HG03025 (cell line): ENCODE results near the gene C2orf74.
"Not testable (repeated sequence)": the region's sequence is repeated elsewhere in the genome, so short reads cannot be mapped to it uniquely, and the experiment has no call there.

Experiments
- ATAC-seq: cut with Tn5 transposase; IDR thresholded peaks from one replicate; pipeline ENCODE4 v1.9.1; 2021; ENCODE audit warnings: mild to moderate bottlenecking, moderate library complexity; ENCODE audit not compliant: unreplicated experiment, low FRiP score

The C2orf74 gene

GRCh38 chr2:61172671-61173070, 10.7 kb downstream of the C2orf74 start:
- ATAC-seq: no peak

DNA sequence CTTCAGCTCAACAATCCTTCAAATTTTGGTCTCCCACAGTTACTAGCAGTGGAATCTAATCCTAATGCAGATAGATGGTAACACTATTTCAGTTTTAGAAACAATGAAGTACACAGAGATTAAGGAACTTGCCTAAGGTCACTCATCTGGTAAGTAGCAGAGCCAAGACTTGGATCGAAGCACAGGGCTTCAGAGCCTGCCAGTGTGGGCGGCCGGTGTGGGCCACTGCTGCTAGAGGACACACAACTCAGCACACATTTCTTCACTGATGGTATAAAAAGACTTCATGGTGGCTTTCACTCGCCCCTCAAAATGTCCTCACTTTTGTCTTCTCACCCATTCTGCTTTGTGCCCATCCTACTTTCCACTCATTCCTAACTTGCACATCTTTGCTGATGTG, 11.1 kb downstream of the C2orf74 start:
- no peak for ATAC-seq

- ATAC-seq: no peak
Measured at GRCh38 chr2:61175036-61175435, 13.0 kb downstream of the C2orf74 start.

- ATAC-seq: peak; percentile 70
Measured at GRCh38 chr2:61176755-61177726, 15.1 kb downstream of the C2orf74 start.

DNA sequence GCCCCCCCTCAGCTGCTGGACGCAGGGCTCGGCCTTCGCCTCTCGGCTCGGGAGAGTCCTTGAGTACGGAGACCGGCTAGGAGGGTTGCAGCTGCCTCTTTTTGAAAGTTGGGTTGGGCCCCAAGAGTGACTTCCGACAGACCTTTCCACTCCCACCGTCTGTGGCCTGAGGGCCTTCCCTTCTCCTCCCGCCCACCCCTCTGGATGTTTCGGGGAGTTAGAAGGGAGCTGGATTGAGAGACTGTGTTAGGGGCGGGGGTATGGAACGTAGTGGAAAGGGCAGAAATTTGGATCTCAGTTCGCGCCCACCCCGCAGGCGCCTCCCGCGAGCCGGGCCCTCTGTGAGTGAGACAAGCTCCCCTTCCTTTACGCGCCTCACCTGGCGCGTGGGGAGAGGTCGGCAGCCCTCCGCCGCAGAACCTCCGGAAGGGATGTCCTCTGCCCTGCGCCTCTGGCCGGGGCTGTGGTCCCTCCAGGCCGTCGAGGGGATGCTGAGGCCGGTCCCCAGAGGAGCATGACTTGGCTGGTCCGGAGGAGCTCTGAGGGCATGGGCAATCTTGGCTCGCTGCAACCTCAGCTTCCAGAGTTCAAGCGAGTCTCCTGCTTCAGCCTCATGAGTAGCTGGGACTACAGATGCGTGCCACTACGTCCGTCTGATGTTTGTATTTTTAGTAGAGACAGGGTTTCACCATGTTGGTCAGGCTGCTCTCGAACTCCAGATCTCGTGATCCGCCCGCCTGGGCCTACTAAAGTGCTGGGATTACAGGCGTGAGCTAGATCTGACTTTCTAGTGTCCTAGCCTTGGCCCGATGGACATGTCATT, 15.9 kb downstream of the C2orf74 start:
- ATAC-seq: peak; percentile 23

- no peak for ATAC-seq
Measured at GRCh38 chr2:61178603-61179545, 16.9 kb downstream of the C2orf74 start.

DNA sequence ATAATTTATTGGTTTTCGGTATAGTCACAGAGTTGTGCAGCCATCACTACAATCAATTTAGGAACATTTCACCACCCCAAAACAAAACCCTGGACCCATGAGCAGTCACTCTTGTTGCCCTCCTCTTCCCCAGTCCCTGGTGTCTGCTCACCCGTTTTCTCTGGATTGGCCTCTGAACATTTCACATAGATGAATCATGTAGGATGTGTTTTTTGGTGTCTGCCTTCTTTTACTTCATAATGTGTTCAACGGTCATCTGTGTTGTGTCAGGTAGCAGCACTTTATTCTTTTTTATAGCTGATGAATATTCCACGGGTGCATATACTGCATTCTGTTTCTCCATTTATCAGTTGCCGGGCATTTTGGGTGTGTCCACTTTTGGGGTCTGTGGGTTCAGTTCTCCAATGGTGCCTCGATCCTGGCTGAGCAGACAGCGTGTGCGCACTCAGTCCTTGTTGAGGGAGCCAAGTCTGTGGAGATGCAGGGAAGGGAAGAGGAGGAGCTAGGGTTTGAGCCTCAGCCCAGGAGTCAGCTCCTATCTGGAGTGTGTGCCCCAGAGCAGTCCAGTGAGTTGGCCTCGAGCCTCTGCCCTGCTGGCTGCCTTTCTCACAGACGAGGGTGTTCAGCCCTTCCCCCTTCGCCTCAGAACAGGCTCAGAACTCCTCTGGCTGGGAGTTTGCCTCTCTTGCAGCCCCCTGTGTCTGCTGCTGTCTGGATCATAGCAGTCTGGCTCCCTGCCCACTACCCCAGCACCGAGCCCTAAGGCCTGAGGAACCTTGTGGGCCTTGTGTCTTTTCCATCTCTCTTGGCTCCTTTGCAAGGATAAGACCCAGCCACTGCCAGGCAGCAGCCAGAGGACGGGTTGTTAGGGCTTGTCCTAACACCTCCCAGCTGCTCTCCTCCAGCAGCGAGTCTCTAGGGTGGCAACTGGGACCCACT, 18.0 kb downstream of the C2orf74 start:
- ATAC-seq: no peak

DNA sequence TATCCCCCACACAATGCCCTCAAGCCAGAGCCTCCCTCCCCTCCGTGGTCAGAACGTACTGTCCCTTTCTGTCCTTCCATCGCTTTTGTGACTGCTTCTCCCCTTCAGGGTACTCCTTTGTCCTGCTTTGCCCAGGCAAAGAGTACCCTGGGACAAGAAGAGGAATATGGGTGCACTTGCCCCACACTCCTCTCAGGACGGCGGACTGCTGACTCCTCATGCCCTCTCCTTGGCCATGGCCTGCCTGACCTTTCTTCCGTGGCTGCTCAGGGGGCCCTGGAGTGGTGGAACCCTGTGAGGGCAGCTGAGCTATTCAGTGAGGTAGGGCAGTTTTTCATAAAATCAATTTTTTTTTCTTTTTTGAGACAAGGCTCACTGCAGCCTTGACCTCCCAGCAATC, 18.7 kb downstream of the C2orf74 start:
- no peak for ATAC-seq

DNA sequence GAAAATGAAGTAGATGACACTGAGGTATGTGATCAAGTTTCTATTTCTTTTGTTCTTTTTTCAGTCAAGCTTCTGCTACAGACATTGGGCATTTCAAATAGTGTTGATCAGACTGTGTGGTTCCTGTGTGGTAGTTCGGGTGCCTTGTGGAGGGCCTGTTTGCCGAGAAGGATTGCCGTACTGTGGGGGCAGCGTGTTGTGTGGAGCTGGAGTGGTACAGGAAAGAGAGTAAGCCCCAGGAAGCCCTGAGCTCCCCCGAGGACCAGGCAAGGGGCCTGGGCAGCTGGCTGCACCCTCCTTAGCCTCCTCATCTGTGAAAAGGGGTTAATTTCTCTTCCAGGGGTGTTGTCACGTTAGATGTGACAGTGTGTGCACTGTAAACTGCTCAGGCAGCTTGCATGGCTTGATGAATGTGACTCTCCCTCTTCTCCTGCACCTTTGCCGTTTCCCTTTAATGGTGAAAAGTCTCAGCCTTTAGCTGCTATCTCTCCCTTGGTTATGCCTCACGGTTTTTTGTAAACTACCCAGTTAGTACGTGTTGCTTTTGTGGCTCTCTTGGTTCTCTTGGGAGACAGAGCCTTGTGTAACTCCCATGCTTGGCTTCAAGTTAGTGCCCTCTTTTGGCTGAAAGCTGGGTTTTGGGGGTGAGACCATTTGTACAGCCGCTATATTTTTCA, 19.5 kb downstream of the C2orf74 start:
- ATAC-seq: no peak

DNA sequence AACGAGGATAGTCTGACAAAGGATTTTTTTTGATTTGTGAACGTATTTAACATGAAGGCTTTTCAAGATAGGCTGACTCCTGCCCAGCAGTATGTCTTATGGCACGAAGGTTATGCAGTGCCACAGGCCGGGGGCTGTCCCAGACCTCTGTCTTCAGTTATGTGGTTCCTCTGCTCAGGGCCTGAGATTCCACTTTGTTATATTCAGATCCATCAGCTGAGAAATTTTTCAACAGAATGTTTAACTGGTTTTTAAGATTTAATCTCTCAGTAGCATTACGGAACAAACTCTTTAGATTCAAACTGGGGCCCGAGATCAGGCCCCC, 20.0 kb downstream of the C2orf74 start:
- no peak for ATAC-seq

- ATAC-seq: no peak
Measured at GRCh38 chr2:61183795-61184194, 21.8 kb downstream of the C2orf74 start.

DNA sequence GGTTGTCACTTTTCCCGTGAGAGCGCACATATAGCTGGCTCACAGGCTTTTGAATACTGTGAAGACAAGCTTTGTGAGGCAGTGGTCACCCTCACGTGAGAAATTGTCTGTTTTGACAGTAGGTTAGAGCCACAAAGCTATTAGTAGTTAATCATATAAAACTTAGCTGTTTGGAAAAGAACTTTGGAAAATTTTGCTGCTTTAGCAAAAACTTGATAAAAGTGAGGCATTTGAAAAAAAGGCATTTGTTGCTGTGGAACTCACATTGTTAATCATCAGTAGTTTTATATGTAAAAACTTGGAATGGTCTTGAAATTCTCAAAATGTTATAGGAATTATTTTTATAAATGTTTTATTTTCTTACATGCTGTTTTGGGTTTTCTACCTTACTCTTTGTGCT, 22.3 kb downstream of the C2orf74 start:
- no peak for ATAC-seq

- no peak for ATAC-seq
Measured at GRCh38 chr2:61185231-61185728, 23.3 kb downstream of the C2orf74 start.

- no peak for ATAC-seq
Measured at GRCh38 chr2:61187085-61187484, 25.1 kb downstream of the C2orf74 start.

DNA sequence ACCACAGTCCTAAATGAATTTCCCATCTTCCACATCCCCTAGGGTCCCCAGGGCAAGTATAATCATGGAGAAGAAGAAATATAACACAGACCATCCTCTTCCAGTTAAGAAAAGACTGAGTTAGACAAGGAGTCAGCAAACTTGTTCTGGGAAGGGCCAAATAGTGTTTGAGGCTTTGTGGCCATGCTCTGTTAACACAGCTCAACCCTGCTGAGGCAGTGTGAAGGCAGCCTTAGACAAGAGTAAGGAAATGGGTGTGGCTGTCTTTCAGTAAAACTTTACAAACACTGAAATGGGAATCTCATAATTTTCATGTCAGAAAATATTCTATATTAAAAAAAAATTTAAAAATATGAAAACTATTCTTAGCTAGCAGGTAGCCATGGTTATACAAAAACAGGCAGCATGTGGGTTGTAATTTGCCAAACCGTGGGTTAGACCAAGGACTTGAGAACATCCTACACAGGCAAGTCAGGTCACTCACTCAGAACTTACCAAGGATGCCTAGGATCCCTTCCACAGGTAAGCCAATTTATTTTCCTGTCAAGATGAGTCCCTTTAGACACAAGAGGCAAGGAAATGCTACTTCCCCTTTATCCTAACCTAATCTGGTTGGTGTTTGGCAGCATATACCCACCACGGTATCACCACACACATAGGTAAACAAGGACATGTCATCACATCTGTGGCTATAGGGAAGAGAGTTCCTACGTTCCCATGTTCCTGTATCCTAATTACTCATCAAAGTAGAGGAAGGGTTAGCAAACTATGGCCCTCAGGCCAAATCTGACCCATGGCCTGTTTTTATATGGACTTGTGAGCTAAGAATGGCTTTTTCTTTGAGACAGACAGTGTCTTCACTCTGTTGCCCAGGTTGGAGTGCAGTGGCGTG, 31.9 kb downstream of the C2orf74 start:
- ATAC-seq: no peak

GRCh38 chr2:61194646-61195045, 32.7 kb downstream of the C2orf74 start:
- not testable (repeated sequence) for ATAC-seq

- no peak for ATAC-seq
Measured at GRCh38 chr2:61196671-61197070, 34.7 kb downstream of the C2orf74 start.

DNA sequence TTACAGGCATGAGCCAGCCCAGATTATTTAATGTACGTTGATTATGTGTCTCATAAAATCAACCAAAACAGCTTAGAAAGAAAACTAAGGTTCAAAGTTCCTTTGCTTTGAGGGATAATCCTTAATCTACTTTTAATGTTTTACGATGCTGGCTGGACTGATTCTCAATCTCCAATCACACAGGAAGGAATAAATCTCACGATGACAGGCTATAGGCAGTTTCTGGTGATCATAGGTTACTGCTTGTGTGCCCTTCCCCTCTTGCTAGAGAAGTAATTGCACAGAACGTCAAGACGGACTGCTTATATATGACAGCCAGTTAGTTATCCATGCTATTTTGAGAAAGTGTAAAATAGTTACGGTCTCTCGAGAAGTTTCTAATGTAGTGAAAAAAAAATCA, 43.1 kb downstream of the C2orf74 start:
- no peak for ATAC-seq
